GM12874 (cell line): Measurements from ENCODE around the gene ANKRD44.

Experiments used
- TF ChIP-seq, protein P1 (sequence below): IDR thresholded peaks from 2 replicates; pipeline ENCODE4 v1.5.1; 2011; ENCODE audit warnings: low read depth, mild to moderate bottlenecking, control low read depth, low read length, moderate library complexity; ENCODE audit not compliant: insufficient read depth

The ANKRD44 gene

DNA sequence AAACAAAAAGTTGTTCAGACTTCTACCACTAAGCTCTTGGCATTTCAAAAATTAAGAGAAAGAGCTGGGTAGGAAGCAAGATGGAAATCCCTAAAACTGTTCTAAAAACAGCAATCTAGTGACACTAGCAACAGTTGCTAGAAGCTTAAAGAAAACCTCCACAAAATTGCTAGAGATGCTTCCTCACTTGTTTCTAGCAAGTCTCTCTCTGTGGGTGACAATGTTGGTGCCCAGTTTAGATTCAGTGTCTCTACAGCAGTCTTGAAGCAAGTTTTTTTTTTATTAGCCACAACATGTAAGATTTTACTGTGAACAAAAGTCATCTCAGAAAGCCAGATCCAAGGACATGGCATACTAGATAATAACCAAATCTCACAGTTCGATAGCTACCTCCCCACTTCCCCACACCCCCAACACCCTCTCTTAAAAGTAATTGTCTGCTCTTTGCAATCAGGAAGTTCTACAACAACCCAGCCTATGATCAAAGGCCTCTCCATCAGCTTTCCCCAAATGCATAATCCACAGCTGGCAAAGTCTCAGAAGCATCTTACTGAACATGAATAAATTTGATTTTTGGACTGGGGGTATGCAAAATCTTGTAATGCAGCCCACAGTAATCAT lies 70.0 kb downstream of the ANKRD44 start:
- TF ChIP-seq, protein P1, sequence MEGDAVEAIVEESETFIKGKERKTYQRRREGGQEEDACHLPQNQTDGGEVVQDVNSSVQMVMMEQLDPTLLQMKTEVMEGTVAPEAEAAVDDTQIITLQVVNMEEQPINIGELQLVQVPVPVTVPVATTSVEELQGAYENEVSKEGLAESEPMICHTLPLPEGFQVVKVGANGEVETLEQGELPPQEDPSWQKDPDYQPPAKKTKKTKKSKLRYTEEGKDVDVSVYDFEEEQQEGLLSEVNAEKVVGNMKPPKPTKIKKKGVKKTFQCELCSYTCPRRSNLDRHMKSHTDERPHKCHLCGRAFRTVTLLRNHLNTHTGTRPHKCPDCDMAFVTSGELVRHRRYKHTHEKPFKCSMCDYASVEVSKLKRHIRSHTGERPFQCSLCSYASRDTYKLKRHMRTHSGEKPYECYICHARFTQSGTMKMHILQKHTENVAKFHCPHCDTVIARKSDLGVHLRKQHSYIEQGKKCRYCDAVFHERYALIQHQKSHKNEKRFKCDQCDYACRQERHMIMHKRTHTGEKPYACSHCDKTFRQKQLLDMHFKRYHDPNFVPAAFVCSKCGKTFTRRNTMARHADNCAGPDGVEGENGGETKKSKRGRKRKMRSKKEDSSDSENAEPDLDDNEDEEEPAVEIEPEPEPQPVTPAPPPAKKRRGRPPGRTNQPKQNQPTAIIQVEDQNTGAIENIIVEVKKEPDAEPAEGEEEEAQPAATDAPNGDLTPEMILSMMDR, result no peak

DNA sequence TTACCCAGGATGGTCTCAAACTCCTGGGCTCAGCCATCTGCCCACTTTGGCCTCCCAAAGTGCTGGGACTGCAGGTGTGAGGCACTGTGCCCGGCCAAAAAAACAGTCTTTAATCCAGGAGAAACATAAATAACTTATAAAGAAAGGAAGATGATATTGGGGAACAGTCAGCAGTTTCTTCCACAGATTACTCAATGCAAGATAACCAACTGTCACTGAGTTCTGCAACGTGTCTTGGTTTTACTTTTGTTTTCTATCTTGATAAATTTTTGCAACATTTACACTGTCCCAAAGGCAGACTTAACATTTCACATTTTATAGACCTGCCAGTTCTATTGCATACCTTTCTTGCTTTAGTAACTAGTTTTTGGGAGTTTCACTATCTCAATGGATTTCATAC lies 71.1 kb downstream of the ANKRD44 start:
- TF ChIP-seq, protein P1, result no peak

DNA sequence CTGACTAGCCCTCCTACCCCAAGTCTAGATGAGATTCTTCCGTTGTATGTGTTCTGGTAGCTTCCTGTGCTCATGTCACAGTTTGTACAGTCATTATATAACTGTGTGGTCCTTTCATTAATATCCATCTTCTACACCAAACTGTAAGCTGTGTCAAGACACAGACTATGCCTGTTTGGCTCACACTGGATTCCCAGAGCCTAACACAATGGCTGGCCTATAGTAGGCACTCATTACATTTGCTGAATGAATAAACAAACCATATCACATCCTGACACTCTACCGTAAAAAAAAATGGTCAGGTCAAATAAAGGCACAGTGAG lies 72.6 kb downstream of the ANKRD44 start:
- TF ChIP-seq, protein P1, result no peak

DNA sequence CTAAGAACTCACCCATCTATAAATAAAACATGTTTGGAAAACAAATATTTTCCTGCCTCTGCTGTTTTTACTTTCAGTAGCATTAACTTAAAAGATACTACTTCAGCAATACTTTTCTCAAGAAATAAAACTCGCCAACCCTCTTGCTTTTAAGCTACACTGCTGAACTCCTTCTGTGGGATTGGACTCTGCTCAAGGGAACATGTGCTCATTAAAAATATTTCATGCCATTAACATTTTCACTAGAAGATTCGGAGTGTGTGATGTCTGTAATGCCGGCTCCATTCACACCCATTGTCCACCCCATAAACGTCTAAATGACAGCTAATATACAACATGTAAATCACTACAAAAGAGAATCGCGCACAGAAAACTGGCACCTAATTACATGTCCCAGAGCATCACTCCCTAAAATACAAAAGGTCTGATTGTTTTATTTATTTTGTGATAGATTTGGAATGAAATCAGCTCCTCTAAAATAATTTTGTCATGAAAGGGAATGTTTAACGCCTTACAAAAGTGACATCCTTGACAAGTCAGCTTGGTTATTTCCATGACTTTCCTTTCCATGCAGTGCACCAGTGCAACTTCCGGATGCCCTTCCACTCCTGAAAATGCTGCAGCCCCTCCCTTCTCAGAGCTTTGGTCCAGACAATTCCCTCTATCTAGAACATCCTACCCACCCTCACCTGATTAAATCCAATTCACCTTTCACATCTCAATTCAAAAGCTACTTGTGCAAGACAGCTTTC lies 73.1 kb downstream of the ANKRD44 start:
- TF ChIP-seq, protein P1, result no peak

- TF ChIP-seq, protein P1, result no peak
Observed at GRCh38 chr2:197236816-197237215, 73.8 kb downstream of the ANKRD44 start.

GRCh38 chr2:197236159-197236558 lies 74.4 kb downstream of the ANKRD44 start:
- TF ChIP-seq, protein P1, result no peak

DNA sequence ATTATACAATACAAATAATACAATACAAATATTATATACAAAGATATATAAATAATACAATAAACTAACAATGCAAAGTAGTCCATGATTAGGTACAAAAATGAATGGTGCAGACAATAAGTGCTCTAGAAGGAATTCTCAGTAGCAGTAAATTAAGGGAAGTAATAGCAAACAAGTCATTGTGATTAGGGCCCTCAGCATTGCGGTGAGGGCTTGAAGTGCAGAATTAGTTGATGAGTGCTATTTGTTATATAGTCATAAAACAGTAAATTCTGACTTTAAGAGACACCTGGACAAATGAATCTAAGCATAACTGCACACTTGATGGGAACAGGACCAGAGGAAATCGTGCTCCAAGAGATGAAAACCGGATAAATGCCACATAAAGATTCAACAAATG lies 74.9 kb downstream of the ANKRD44 start:
- TF ChIP-seq, protein P1, result no peak
